Spleen (tissue), 7 donors: ENCODE results near the gene SLC16A3.

Experiments used
- POLR2AphosphoS5 ChIP-seq, 3 donors: sonication (generic); formaldehyde crosslinking; IDR thresholded peaks; one replicate each; pipeline ENCODE4 v1.5.1; 2017; ENCODE audit warnings: antibody characterized with exemption in 3 of 3
- TF ChIP-seq, protein P1 (sequence below), 11 experiments: fragments of 200-600 bp in 7 of 11; fragments of 450-650 bp in 4 of 11; sonication (generic) in 4 of 11; IDR thresholded peaks in 8 of 11; conservative IDR thresholded peaks in 3 of 11; 1 replicate in 7 of 11; 2 replicates in 4 of 11; pipeline versions ENCODE4 v1.4.0 to v1.8.0; 2016 to 2021; ENCODE audit warnings: antibody characterized with exemption in 11 of 11, inconsistent platforms in 4 of 11, mild to moderate bottlenecking in 1 of 11
- donor health status: DM: no; HTN: no; CAD: no; lungs with moderate emphysema.
- donor health status: DM: no; HTN: no; CAD: no.
- donor health status: DM: no; HTN: no; CAD: no.

- peak in 2 of 3 donors; percentile 46 to 62 for TF ChIP-seq POLR2AphosphoS5 (IDR thresholded peaks at IDR 0.05)
- TF ChIP-seq, protein P1, sequence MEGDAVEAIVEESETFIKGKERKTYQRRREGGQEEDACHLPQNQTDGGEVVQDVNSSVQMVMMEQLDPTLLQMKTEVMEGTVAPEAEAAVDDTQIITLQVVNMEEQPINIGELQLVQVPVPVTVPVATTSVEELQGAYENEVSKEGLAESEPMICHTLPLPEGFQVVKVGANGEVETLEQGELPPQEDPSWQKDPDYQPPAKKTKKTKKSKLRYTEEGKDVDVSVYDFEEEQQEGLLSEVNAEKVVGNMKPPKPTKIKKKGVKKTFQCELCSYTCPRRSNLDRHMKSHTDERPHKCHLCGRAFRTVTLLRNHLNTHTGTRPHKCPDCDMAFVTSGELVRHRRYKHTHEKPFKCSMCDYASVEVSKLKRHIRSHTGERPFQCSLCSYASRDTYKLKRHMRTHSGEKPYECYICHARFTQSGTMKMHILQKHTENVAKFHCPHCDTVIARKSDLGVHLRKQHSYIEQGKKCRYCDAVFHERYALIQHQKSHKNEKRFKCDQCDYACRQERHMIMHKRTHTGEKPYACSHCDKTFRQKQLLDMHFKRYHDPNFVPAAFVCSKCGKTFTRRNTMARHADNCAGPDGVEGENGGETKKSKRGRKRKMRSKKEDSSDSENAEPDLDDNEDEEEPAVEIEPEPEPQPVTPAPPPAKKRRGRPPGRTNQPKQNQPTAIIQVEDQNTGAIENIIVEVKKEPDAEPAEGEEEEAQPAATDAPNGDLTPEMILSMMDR (IDR thresholded peaks at IDR 0.05 in 8 of 11, conservative IDR thresholded peaks at IDR 0.05 in 3 of 11), result no peak
These were observed 35.2 kb upstream of the SLC16A3 start for GRCh38 chr17:82193520-82194220.
